Nephron (organoid): ENCODE data around the gene MRPS12.
A peak's percentile ranks its signal among the peaks of the same experiment; 100 is the strongest.

Experiments
- H3K27ac Mint-ChIP-seq, 3 experiments: 2 replicates each; pipeline ENCODE4 v1.8.0; 2020; ENCODE audit warnings: mixed read lengths in 3 of 3, mild to moderate bottlenecking in 2 of 3, moderate library complexity in 1 of 3
- H3K27me3 Mint-ChIP-seq: 2 replicates; pipeline ENCODE4 v1.8.0; 2021; ENCODE audit warnings: low read depth, mild to moderate bottlenecking, moderate library complexity, mixed read lengths
- H3K36me3 Mint-ChIP-seq: 2 replicates; pipeline ENCODE4 v1.8.0; 2020; ENCODE audit warnings: low read depth, mixed read lengths
- H3K4me1 Mint-ChIP-seq: 2 replicates; pipeline ENCODE4 v1.8.0; 2020; ENCODE audit warnings: mixed read lengths
- H3K4me3 Mint-ChIP-seq, 3 experiments: 2 replicates each; pipeline ENCODE4 v1.8.0; 2020; ENCODE audit warnings: mild to moderate bottlenecking in 3 of 3, mixed read lengths in 3 of 3, moderate library complexity in 2 of 3
- H3K9me3 Mint-ChIP-seq: 2 replicates; pipeline ENCODE4 v1.8.0; 2020; ENCODE audit warnings: mixed read lengths
- CTCF ChIP-seq, 3 experiments: fragments of 200-600 bp; sonication (generic); IDR thresholded peaks; one replicate each; pipeline ENCODE4 v1.5.0; 2021; ENCODE audit warnings: antibody characterized with exemption in 3 of 3; ENCODE audit not compliant: unreplicated experiment in 3 of 3

MRPS12 gene

DNA sequence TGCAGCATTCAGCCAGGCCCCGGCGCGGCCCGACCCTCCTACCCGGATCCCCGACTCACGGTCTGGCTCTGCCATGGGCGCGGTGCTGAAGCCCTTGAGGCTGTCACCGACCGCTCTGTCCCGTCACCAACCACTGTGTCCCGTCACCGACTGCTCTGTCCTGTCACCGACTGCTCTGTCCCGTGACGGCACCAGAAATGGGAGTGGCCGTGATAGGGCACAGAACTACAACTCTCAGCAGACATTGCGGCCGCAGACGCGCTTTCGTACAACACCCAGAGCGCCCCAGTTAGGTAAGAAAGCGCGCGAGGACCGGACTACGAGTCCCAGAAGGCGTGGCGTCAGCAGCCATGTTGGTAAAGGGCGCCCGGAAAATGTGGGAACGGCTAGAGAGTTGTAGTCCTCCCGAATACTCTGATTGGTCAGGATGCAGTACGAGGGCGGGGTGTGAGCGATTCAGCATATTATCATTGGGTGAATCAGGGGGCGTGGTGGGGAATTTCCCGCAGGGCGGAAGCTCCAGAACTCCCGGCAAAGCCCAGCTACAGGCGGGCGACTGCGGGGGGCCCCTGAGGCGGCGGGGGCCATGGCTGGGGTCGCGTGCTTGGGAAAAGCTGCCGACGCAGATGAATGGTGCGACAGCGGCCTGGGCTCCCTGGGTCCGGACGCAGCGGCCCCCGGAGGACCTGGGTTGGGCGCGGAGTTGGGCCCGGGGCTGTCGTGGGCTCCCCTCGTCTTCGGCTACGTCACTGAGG lies 31.1 kb upstream of the MRPS12 start, which contains the start of the genes NFKBIB and SIRT2:
NFKBIB (plus strand) TSS at position 523 of the 755 bp plus-strand sequence; CDS start at position 587, 64 bp downstream.
SIRT2 (minus strand) TSS at position 172 of the 755 bp plus-strand sequence; CDS start at position 75, 97 bp downstream.
- Mint-ChIP-seq H3K9me3 (peaks cover 6% of the 10 kb centered on the region), H3K27ac (peak within 1 kb of the TSS; percentile 63 to 78 (median 70)), H3K4me3 (peak within 1 kb of the TSS; percentile 95 to 98 (median 96)), H3K36me3 (peaks cover 13% of the 10 kb centered on the region), H3K4me1 (peaks cover 21% of the 10 kb centered on the region), H3K27me3 (no peaks in the 10 kb centered on the region)
- TF ChIP-seq CTCF (IDR thresholded peaks at IDR 0.05; ENCODE audit: unreplicated experiment in 3 of 3) = no peak

- Mint-ChIP-seq H3K36me3 (peaks cover 14% of the 10 kb centered on the region), H3K4me3 (peak overlapping the region; percentile 90 to 96 (median 94)), H3K9me3 (peaks cover 6% of the 10 kb centered on the region), H3K27me3 (no peaks in the 10 kb centered on the region), H3K27ac (peak overlapping the region; percentile 10 to 70 (median 66)), H3K4me1 (peaks cover 18% of the 10 kb centered on the region)
- TF ChIP-seq CTCF (IDR thresholded peaks at IDR 0.05; ENCODE audit: unreplicated experiment in 3 of 3) = no peak
These were observed 30.5 kb upstream of the MRPS12 start for GRCh38 chr19:38900202-38900629.

- Mint-ChIP-seq H3K4me3 (peak overlapping the region; percentile 90 to 96 (median 94)), H3K36me3 (peaks cover 14% of the 10 kb centered on the region), H3K27me3 (no peaks in the 10 kb centered on the region), H3K4me1 (peaks cover 18% of the 10 kb centered on the region), H3K9me3 (peaks cover 6% of the 10 kb centered on the region), H3K27ac (peak overlapping the region; percentile 10 to 73 (median 16))
- no peak for TF ChIP-seq CTCF (IDR thresholded peaks at IDR 0.05; ENCODE audit: unreplicated experiment in 3 of 3)
These were observed 30.0 kb upstream of the MRPS12 start for GRCh38 chr19:38900743-38901190.

- peaks cover 6% of the 10 kb centered on the region for H3K9me3 Mint-ChIP-seq
- no peak for TF ChIP-seq CTCF (IDR thresholded peaks at IDR 0.05; ENCODE audit: unreplicated experiment in 3 of 3)
- H3K4me1 Mint-ChIP-seq = peaks cover 18% of the 10 kb centered on the region
- H3K36me3 Mint-ChIP-seq = peaks cover 14% of the 10 kb centered on the region
- H3K27ac Mint-ChIP-seq = no peak overlapping the region
- H3K27me3 Mint-ChIP-seq = no peaks in the 10 kb centered on the region
- peak overlapping the region; percentile 69 to 90 (median 77) for H3K4me3 Mint-ChIP-seq
These were observed 29.1 kb upstream of the MRPS12 start for GRCh38 chr19:38901683-38902082.

GRCh38 chr19:38904581-38905539 lies 25.9 kb upstream of the MRPS12 start:
- peaks cover 20% of the 10 kb centered on the region for H3K36me3 Mint-ChIP-seq
- H3K27ac Mint-ChIP-seq = no peak overlapping the region
- no peak for TF ChIP-seq CTCF (IDR thresholded peaks at IDR 0.05; ENCODE audit: unreplicated experiment in 3 of 3)
- H3K4me1 Mint-ChIP-seq = peaks cover 6% of the 10 kb centered on the region
- H3K27me3 Mint-ChIP-seq = no peaks in the 10 kb centered on the region
- H3K9me3 Mint-ChIP-seq = peaks cover 6% of the 10 kb centered on the region
- peak overlapping the region in 2 of 3 experiments; percentile 11 to 20 for H3K4me3 Mint-ChIP-seq
